Smooth muscle cell of the brain vasculature (primary cell): ENCODE results near the gene MYOD1.

Experiments
- DNase-seq: peaks from one replicate; pipeline ENCODE4 v3.0.0-alpha.2; 2012; ENCODE audit warnings: low read depth, low spot score

The MYOD1 gene

GRCh38 chr11:17734986-17735817 lies 15.8 kb downstream of the MYOD1 start:
- peak; percentile 26 for DNase-seq

GRCh38 chr11:17735818-17736578 lies 16.6 kb downstream of the MYOD1 start:
- DNase-seq: no peak

- DNase-seq: no peak
These were observed 17.2 kb downstream of the MYOD1 start for GRCh38 chr11:17736579-17736893.

GRCh38 chr11:17736930-17737817 lies 17.8 kb downstream of the MYOD1 start:
- no peak for DNase-seq

- DNase-seq: no peak
These were observed 19.0 kb downstream of the MYOD1 start for GRCh38 chr11:17738151-17738973.

GRCh38 chr11:17739945-17740338 lies 20.6 kb downstream of the MYOD1 start:
- no peak for DNase-seq

GRCh38 chr11:17740649-17741235 lies 21.4 kb downstream of the MYOD1 start:
- DNase-seq: no peak

- DNase-seq: no peak
These were observed 22.1 kb downstream of the MYOD1 start for GRCh38 chr11:17741487-17741886.

GRCh38 chr11:17742019-17742418 lies 22.6 kb downstream of the MYOD1 start:
- DNase-seq: no peak

- DNase-seq: no peak
These were observed 23.8 kb downstream of the MYOD1 start for GRCh38 chr11:17743026-17743807.

- DNase-seq: no peak
These were observed 24.4 kb downstream of the MYOD1 start for GRCh38 chr11:17743808-17744119.

- DNase-seq: no peak
These were observed 25.0 kb downstream of the MYOD1 start for GRCh38 chr11:17744151-17744940.

GRCh38 chr11:17745023-17745772 lies 25.8 kb downstream of the MYOD1 start:
- DNase-seq: no peak

- no peak for DNase-seq
These were observed 26.7 kb downstream of the MYOD1 start for GRCh38 chr11:17746096-17746495.

- DNase-seq: no peak
These were observed 28.0 kb downstream of the MYOD1 start for GRCh38 chr11:17747131-17747955.

GRCh38 chr11:17748044-17748443 lies 28.7 kb downstream of the MYOD1 start:
- no peak for DNase-seq

- no peak for DNase-seq
These were observed 29.7 kb downstream of the MYOD1 start for GRCh38 chr11:17748761-17749721.
